HL-60/S4 treated with retinoic acid at 250 ng/mL for 4 days and 3 days (cell line): Measurements from ENCODE around the gene SAFB.
"Not testable (repeated sequence)": the region's sequence is repeated elsewhere in the genome, so short reads cannot be mapped to it uniquely, and the experiment has no call there.

Experiments used
- in situ Hi-C: fragments of 300-500 bp; cut with MboI; formaldehyde crosslinking; loops from 2 replicates; pipeline ENCODE4 v1.7.0; 2022; ENCODE audit warnings: low sequenced_read_pairs

SAFB gene

DNA sequence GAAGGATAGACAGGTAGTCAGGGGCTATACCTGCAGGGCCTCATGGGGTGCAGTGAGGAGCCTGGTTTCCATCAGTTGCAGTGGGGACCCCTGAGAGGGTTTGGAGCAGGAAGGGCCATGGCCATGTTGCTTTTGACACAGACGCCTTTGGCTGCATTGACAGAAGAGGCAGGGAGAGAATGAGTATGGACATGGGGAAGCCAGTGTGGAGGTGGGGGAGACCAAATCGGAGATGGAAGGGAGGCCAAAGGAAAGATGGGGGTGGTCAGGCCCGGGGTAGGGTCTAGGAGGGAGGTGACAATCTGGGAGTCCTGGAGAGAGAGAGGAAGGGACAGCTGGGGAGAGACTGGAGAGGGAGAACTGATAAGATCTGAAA, 59.2 kb downstream of the SAFB start:
- in situ Hi-C loops = no loop called here

DNA sequence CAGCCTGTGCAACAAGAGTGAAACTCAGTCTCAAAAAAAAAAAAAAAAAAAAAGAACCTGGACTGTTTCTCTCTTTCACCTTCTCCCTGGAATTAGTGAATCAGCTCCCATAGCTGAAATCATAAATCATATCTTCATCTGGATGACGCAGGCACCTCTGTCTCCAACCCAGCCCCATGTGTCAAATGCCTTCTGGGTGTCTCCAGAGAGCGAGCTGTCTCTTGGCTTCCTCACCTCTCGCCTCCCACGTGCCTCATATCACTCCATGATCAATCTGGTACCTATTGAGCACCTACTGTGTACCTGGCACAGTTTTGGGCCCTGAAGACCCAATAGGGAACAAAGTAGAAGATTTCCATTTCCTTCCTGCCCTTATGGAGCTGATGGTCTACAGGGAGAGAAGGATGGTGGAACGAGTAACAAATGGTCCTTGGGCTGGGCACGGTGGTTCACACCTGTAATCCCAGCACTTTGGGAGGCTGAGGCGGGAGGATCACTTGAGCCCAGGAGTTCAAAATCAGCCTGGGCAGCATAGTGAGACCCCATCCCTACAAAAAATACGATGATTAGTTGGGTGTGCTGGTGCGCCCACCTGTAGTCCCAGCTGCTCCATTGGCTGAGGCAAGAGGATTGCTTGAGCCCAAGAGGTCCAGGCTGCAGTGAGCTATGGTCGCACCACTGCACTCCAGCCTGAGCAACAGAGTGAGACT, 60.4 kb downstream of the SAFB start:
- in situ Hi-C loops = no loop called here

DNA sequence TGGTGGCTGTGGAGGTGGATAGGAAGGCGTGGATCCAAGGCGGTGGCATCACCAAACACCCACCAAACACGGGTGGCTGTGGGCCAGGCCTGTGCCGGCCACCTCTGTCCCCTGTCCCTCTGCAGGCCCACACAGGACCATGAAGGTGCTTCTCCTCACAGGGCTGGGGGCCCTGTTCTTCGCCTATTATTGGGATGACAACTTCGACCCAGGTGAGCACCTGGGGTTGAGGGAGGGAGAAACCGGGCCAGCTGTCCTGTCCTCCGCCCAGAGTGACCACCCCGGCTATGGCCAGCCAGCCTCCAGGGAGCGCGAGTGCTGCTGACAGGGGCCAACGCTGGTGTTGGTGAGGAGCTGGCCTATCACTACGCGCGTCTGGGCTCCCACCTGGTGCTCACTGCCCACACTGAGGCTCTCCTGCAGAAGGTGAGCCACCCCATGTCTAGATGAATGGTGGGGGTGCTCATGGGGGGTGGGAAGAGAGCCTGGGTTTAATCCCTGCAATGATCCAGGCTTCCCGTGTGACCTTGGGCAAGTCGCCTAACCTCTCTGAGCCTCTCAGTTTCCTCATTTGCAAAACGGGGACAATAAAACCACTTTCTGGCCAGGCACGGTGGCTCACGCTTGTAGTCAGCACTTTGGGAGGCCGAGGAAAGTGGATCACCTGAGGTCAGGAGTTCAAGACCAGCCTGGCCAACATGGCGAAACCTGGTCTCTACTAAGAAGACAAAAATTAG, 62.0 kb downstream of the SAFB start:
- in situ Hi-C loops = no loop called here

DNA sequence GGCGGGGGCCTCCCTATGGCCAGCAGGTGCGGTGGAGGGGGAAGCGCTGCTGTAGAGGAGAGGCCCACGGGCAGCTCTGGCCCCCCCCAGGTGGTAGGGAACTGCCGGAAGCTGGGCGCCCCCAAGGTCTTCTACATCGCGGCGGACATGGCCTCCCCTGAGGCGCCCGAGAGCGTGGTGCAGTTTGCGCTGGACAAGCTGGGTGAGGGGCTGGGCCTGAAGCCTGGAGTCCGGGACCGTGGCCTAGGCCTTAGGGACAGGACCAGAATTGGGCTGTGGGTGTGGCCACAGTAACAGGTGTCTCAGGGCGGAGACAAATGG, 63.4 kb downstream of the SAFB start:
- in situ Hi-C loops = no loop called here

DNA sequence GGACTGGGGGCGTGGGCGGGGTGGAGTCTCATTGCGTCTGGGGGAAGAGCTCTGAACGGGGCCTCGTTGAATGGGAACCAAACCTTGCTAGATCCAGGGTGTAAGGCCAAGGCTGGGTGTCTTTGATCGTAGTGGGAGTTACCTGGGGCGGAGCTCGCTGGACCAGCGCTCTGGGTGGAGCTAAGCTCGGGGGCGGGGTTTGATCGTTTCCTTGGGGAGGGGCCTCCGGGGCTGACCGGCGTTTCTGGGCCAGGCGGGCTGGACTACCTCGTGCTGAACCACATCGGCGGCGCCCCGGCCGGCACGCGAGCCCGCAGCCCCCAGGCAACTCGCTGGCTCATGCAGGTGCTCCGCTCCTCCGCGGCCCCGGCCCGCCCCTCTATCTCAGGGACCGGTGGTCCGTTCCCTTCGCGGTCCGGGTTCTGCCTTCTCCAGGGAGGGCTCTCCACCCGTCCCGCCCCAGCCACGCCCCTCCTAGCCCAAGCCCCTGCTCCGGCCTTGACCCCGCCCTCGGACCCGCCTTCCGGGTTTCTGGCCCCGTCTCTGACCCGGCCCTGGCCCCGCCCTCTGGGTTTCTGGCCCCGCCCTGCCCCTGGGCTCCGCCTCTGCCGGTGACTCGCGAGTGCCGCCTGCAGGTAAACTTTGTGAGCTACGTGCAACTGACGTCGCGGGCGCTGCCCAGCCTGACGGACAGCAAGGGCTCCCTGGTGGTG, 63.9 kb downstream of the SAFB start:
- in situ Hi-C loops = no loop called here

DNA sequence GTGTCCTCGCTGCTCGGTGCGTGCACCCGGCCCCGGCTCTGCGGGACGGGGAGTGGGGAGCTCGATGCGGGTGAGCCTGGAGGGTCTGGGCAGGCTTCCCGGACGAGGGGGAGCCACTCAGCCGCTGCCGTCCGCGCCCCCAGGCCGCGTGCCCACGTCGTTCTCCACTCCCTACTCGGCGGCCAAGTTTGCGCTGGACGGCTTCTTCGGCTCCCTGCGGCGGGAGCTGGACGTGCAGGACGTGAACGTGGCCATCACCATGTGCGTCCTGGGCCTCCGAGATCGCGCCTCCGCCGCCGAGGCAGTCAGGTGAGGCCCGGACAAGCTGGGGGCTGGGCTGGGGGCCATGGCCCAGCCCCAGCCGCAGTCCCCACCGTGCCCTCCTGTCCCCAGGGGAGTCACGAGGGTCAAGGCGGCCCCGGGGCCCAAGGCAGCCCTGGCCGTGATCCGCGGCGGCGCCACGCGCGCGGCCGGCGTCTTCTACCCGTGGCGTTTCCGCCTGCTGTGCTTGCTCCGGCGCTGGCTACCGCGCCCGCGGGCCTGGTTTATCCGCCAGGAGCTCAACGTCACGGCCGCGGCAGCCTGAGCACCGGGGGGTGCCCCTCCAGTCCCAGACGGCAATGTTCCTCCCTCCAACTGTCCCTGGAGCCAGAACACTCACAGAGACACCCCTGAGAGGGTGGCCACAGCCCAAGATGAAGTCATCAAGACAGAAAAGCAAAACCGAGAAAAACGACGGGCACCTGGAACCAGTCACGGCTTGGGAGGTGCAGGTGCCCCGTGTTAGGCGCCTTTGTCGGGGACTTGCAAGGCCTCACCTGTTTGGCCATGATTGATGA, 64.7 kb downstream of the SAFB start:
- in situ Hi-C loops = no loop called here

DNA sequence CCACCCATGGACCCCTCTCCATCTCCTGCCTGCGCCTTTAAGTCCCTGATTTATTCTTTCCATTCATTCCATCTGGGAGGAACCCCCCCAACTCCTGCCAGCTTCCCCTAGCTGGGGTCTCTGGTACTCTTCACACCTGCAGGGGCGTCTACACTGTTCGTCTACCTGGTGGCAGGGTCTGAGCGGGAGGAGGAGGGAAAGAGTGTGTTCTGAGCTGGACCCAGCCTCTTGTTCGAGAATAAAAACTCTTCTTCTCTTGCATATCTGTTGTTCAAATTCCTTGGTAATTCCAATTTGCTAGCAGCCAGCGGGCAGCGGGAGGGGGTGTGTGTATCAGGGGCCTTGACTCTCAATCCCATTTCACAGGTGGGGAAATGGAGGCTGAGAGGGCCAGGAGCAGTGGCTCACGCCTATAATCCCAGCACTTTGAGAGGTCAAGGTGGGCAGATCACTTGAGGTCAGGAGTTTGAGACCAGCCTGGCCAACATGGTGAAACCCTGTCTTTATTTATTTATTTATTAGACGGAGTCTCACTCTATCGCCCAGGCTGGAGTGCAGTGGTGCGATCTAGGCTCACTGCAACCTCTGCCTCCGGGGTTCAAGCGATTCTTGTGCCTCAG, 65.5 kb downstream of the SAFB start:
- in situ Hi-C loops = not testable (repeated sequence)

DNA sequence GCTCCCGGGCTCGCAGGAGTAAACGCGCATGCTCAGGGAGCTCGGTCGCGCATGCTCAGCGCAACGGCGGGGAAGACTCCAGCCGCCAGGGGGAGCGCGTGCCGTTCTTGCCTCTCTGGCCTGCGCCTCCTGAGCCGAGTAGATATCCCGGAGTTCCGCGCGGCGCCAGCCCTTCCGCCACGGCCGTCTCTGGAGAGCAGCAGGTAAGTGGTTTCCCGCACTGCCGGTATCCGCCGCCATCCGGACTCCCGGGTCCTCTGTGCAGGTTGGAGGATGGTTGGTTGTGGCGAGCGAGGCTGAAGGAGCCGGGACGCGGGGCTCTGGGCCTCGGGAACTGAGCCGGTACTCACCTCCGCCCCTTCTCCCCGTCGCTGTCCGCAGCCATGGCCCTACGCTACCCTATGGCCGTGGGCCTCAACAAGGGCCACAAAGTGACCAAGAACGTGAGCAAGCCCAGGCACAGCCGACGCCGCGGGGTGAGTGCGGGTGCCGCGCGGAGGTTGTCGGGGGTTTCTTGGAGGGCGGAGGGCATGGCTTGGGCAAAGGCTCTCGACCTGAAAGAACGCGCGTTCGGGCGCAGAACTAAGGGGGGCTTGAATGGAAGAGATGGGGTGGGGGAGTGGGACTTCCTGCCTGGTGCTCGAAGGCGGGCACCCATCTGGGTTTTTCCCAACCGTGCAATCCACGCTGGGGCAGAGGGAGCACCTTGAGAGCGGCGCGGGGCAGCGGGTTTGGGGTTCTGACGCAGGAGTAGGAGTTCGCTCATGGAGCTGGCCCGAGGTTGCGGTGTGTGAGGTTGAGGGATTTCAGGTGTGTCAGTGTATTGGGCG, 67.5 kb downstream of the SAFB start, which contains the start of gene RPL36:
RPL36 (plus strand) TSS at position 171 of the 830 bp plus-strand sequence; CDS start at position 384, 213 bp downstream.
- in situ Hi-C loops = no loop called here

DNA sequence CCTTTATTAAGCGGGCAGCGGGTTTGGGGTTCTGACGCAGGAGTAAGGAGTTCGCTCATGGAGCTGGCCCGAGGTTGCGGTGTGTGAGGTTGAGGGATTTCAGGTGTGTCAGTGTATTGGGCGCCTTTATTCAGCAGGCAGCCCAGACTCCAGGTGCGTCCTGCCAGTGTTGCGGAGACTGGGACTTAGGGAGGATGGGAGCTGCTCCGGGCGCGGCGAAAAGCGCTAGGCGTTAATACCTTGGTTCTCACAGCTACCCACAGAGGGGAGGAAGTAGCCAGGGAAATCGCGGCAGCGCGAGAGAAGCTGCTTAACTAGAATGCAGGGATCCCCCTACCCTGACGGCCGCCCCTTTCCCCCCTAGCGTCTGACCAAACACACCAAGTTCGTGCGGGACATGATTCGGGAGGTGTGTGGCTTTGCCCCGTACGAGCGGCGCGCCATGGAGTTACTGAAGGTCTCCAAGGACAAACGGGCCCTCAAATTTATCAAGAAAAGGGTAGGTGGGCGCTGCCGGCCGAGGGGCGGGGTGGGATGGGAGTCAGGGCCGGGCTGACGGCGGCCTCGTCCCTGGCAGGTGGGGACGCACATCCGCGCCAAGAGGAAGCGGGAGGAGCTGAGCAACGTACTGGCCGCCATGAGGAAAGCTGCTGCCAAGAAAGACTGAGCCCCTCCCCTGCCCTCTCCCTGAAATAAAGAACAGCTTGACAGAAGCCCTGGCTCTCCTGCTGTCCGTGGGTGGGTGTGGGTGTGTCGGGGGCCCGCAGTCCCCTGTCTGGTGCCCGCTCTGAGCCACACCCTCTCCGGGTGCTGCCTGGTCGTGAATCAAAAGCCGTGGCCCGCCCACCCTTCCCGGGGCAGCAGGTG, 68.3 kb downstream of the SAFB start:
- in situ Hi-C loops = no loop called here

DNA sequence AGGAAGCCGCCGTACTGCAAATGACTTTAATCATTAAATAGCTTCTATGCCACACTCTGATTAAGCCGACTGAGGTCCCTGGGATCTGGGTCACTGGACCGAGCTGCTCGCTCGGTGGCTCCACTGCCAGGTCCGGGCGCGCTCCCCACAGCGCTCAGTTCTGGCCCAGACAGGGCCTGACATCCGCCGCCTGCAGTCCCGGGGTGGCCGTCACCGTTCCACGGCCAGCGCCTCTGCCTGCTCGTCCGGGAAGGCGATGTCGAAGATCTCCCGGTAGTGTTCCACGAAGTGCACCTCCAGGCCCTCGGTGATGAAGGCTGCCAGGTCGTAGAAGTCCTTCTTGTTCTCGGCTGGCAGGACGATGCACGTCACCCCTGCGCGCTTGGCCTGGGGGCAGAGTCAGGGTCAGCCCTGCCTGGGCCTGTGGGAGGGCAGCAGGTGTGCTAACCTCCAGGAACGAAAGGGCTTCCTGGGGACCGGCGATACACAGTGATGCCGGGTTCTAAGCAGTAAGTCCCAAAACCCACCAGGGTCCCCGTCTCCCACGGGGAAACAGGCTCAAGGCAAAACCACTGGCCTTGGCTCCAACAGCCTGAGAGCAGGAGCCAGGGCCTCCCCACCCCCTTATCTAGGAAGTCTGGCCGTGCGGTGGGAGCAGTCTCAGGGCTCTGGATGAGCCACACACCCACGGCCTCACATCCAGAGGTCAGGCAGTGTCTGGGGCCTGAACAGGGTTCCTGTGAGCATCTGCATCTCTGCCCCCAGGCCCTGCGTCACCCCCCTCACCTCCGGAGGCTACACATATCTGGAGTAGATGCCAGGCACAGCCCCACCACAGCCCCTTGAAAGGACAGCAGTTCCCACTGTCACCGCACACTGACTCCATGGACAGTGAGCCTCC, 69.2 kb downstream of the SAFB start:
- in situ Hi-C loops = no loop called here

DNA sequence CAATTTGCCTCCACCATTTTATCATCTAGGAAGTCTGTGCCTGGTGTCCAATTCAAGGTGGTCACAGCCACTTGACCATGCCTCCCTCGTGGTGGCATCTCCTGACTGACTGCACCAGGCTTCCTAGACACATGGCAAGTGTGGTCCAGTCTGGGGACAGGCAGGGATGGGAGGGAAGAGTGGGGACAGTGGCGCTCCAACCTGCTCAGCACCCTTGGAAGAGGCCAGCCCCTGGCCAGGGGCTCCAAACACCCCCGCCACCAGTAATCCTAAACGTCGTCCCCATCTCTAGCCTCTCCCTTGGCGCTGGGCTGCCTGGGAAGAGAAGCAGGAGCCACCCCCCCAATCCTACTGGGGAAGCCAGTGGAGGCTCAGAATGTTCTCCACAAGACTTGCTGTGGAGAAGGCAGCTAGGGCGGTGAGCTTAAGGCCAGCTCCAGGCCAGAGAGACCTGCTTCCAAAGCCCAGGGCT, 69.9 kb downstream of the SAFB start:
- in situ Hi-C loops = no loop called here

DNA sequence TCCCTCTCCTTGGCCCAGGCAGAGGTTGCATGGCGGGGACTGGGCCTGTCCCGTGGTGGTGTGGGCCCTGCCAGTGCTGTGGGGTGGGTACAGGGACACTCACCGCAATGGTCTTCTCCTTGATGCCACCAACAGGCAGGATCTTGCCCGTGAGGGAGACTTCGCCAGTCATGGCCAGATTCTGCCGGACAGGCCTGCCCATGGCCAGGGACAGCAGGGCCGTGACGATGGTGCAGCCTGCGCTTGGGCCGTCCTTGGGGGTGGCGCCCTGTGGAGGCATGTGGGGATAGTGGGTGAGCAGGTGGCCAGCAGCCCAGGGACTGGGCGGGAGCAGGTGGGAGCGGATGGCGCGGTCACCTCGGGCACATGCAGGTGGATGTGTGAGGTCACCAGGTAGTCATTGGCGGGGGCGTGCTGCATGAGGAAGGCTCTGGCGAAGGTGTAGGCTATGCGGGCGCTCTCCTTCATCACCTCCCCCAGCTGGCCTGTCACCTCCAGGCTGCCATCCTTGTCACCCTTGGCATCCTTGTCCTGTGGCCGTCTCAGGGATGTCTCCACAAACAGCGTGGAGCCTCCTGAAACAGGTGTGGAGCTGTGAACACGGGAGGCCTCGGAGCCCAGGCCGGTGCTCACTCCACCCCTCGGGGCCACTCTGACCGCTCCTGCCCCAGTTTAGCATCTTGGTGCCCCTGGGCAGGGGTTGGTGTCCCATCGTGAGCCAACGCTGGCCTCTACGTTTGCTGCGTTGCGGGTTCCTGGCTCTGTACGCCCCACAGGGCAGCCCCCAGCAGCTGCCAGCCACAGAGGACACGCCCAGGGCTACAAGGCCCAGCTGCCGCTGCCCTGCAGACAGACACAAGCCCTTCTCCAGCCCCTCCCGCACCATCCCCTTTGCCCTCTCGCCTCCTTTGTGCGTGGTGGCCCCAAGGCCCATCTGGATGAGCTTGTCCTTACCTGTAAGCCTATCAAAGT, 70.6 kb downstream of the SAFB start:
- in situ Hi-C loops = no loop called here

DNA sequence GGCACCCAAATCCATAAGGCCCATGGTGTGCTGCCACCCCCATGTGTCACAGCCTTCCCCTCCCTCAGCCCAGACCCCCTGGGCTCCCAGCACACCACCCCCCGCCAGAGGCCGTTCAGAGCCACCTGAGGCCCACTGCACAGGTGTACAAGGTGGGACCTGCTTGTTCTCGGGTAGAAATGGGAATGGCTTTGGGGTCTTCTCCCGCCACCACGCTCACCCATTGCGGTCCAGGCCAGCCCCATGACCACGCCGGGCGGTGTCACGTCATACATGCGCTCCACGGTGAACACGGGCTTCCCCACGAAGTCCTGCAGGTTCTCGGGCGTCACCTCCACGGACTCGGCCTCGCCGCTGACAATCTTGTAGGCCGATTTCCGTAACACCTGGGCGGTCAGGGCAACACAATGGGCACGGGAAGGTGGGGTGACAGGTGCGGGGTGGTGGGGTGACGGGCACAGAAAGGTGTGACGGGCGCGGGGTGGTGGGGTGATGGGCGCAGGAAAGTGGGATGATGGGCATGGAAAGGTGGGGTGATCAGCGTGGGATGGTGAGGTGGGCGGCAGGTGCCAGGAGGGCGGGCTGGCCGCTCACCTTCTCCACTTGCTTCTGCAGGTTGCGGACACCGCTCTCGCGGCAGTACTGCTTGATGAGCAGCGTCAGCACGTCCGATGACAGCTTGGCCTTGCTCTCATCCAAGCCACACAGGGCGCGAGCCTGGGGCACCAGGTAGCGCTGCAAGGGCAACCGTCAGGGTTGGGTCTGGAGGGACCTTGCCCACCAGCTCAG, 71.5 kb downstream of the SAFB start:
- in situ Hi-C loops = no loop called here

DNA sequence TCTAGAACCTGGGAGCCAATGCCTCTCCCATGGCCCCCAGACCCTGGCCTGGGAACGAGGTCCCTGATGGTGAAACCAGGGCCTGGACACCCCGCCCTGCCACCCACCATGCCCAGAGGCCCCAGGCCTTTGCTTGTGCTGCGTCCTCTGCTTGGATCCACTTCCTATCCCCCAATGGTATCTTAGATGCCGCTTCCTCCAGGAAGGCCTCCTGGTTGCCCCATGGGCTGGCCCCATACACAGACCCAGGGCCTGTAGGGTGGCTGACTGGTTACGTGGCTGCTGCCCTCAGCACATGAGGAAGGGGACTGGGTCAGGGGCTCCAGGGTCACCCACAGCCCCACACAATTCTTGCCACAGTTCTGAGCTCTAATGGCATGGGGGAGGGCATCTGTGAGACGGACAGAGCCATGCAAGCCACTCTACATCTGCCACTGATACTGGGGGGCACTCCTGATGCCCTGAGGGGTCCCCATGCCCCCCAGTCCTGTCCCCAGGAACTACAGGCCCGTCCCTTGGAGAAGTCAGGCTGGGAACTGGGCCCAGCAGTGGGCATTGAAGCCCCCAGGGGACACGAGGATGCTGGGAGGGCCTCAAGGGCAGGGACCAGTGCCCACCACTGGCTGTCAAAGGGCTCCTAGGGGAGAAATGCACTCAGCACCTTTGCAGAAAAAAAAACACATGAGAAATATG, 72.2 kb downstream of the SAFB start:
- in situ Hi-C loops = no loop called here

DNA sequence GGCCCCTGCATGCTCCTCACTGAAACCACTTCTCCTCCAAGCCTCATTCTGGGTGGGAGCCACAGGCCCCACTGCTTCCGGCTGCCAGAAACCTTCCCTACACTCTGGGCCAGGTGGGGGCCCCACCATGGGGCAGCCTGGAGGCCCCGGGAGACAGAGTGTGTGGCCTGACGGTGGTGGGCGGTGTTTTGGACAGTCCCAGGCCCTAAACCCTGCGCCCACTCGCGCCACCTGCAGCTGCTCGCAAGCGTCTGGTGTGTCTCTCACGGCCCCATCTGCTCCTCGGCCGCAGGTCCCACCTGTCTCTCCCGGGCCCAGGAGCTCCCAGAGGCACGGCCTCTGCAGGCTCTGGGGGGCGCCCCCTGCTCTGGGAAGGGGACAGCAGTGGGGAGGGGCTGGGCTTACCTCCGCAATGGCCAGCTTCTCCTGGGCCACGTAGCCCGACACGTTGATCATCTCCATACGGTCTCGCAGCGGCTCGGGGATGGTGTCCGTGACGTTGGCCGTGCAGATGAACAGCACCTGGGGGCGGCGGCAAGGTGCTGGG, 72.8 kb downstream of the SAFB start:
- in situ Hi-C loops = no loop called here
